K562 (cell line): ENCODE data around the gene MRPL58. TPM values are rescaled to one million over a fixed set of nuclear protein-coding genes. Genes with fewer than 3 reads are reported as not detected.
A peak's percentile ranks its signal among the peaks of the same experiment; 100 is the strongest.

Source experiments
- CAMTA2 ChIP-seq: fragments of 250-450 bp; sonication (Bioruptor Pico); conservative IDR thresholded peaks from 2 replicates; pipeline ENCODE4 v1.5.1; 2022
- CTCF ChIP-seq, 3 experiments: IDR thresholded peaks in 2 of 3; conservative IDR thresholded peaks in 1 of 3; 2 replicates each; pipeline ENCODE4 v1.5.1; 2011 to 2012; ENCODE audit warnings: low read length in 3 of 3, mild to moderate bottlenecking in 3 of 3, control low read depth in 2 of 3, improper control_type of control experiment in 1 of 3, inconsistent platforms in 1 of 3, low read depth in 1 of 3, mixed read lengths in 1 of 3, moderate library complexity in 1 of 3; ENCODE audit not compliant: insufficient read depth in 2 of 3
- MAFK ChIP-seq: IDR thresholded peaks from 2 replicates; pipeline ENCODE4 v1.6.1; 2011; ENCODE audit warnings: low read length, improper control_type of control experiment
- MITF ChIP-seq: IDR thresholded peaks from 2 replicates; pipeline ENCODE4 v1.6.1; 2014; ENCODE audit warnings: antibody characterized with exemption
- POLR2H ChIP-seq: IDR thresholded peaks from 2 replicates; pipeline ENCODE4 v1.6.1; 2016; ENCODE audit warnings: missing genetic modification characterization, low read depth, mild to moderate bottlenecking, control low read depth, missing compliant biosample characterization, moderate library complexity
- PTBP1 ChIP-seq: fragments of 200-400 bp; formaldehyde crosslinking; IDR thresholded peaks from 2 replicates; pipeline ENCODE4 v1.6.1; 2017; ENCODE audit warnings: low read depth, low read length
- RBM17 ChIP-seq: fragments of 200-400 bp; formaldehyde crosslinking; IDR thresholded peaks from 2 replicates; pipeline ENCODE4 v1.6.1; 2017; ENCODE audit warnings: low read depth, mild to moderate bottlenecking, low read length, borderline replicate concordance
- SIN3B ChIP-seq: fragments of 450-650 bp; IDR thresholded peaks from 2 replicates; pipeline ENCODE4 v1.6.1; 2017; ENCODE audit warnings: low read depth, mild to moderate bottlenecking, moderate library complexity
- SRSF9 ChIP-seq: fragments of 200-400 bp; formaldehyde crosslinking; IDR thresholded peaks from 2 replicates; pipeline ENCODE4 v1.6.1; 2017; ENCODE audit warnings: low read depth, low read length, borderline replicate concordance
- TBP ChIP-seq: optimal IDR thresholded peaks from 2 replicates; pipeline ENCODE3; 2011; ENCODE audit warnings: low read depth, low read length, improper control_type of control experiment
- TOE1 ChIP-seq, 2 experiments: fragments of 450-650 bp in 1 of 2; sonication (generic) in 1 of 2; formaldehyde crosslinking in 1 of 2; IDR thresholded peaks; 2 replicates each; pipeline versions ENCODE4 v1.7.1 to v1.8.0; 2016 to 2022; ENCODE audit warnings: borderline replicate concordance in 2 of 2, mild to moderate bottlenecking in 2 of 2, antibody characterized with exemption in 1 of 2, inconsistent platforms in 1 of 2, low read depth in 1 of 2, missing genetic modification reagents in 1 of 2, moderate library complexity in 1 of 2
- XRCC4 ChIP-seq: IDR thresholded peaks from one replicate; pipeline ENCODE4 v1.6.1; 2011; ENCODE audit not compliant: insufficient read depth, insufficient read length; ENCODE audit errors: extremely low read depth
- ZBTB40 ChIP-seq, 2 experiments: fragments of 450-650 bp in 1 of 2; sonication (generic) in 1 of 2; formaldehyde crosslinking in 1 of 2; IDR thresholded peaks; 2 replicates each; pipeline versions ENCODE4 v1.7.1 to v1.9.0; 2016 to 2022; ENCODE audit warnings: inconsistent platforms in 1 of 2, mild to moderate bottlenecking in 1 of 2, missing genetic modification reagents in 1 of 2
- polyA plus RNA-seq, 8 experiments: library from polyadenylated mRNA; depleted of rRNA in 4 of 8; stranded (reverse) in 5 of 8; unstranded in 3 of 8; fragments of >200 nt; fragmentation: Nextera tagmentation in 2 of 8; fragmentation: Illumina TruSeq in 1 of 8; extraction: Ambion mirVana in 2 of 8; extraction: Trizol in 1 of 8; gene quantifications; 2 replicates each; pipeline versions ENCODE4 v1.2.1 to v1.2.3, GENCODE V29; 2011 to 2014; ENCODE audit warnings: inconsistent platforms in 1 of 8, missing spikeins in 1 of 8
- total RNA-seq, 7 experiments: library from RNA; depleted of rRNA in 6 of 7; stranded (reverse); fragments of >200 nt in 6 of 7; fragmentation: Illumina TruSeq in 2 of 7; extraction: Trizol in 2 of 7; gene quantifications; 2 replicates each; pipeline versions ENCODE4 v1.2.1 to v1.2.3, GENCODE V29; 2011 to 2021; ENCODE audit warnings: low replicate concordance in 1 of 7

The MRPL58 gene
- total and polyA plus RNA-seq, 9 of the 15 experiments (the other 6 are each of a cell fraction or from before 2014, with no cell fraction given): 30.8 to 107 (median 72.4) TPM

- TF ChIP-seq ZBTB40 (IDR thresholded peaks at IDR 0.05): no peak
- no peak for TF ChIP-seq ZBTB40 (CRISPR knock-in tag; IDR thresholded peaks at IDR 0.05)
- TF ChIP-seq RBM17: no peak
- TF ChIP-seq PTBP1: no peak
- no peak for TF ChIP-seq MAFK
- TF ChIP-seq TBP: no peak
- TF ChIP-seq CAMTA2 (CRISPR knock-in tag): no peak
- TF ChIP-seq TOE1 (IDR thresholded peaks at IDR 0.05; ENCODE audit: borderline replicate concordance): no peak
- TF ChIP-seq TOE1 (CRISPR knock-in tag; IDR thresholded peaks at IDR 0.05; ENCODE audit: borderline replicate concordance, low read depth): no peak
- TF ChIP-seq MITF: no peak
- TF ChIP-seq CTCF (IDR thresholded peaks at IDR 0.05 in 2 of 3, conservative IDR thresholded peaks at IDR 0.05 in 1 of 3; ENCODE audit: insufficient read depth in 2 of 3, low read depth in 1 of 3, low read length in 3 of 3): peak; percentile 46 to 72 (median 57); a peak in 5 of 6 replicates
- no peak for TF ChIP-seq SRSF9
- no peak for TF ChIP-seq POLR2H
- TF ChIP-seq SIN3B: no peak
- no peak for TF ChIP-seq XRCC4
Measured at GRCh38 chr17:75059369-75060345, 47.2 kb downstream of the MRPL58 start (continued).
